ENCODE results near the gene OXNAD1.

GRCh38 chr3:16352428-16352827 lies 87.4 kb downstream of the OXNAD1 start:
- TF ChIP-seq CTCF (IDR thresholded peaks at IDR 0.05) (no peak), POLR2AphosphoS5 (IDR thresholded peaks at IDR 0.05) (no peak), POLR2A (IDR thresholded peaks at IDR 0.05) (no peak)
